Mesodermal cell (in vitro differentiated cells): ENCODE data around the gene PFN2.

Experiments used
- H3K27ac ChIP-seq: 2 replicates; pipeline ENCODE4 v1.7.0; 2013; ENCODE audit warnings: mild to moderate bottlenecking, low read depth, low read length, moderate library complexity; ENCODE audit not compliant: severe bottlenecking
- H3K36me3 ChIP-seq: 2 replicates; pipeline ENCODE4 v1.7.1; 2013; ENCODE audit warnings: mild to moderate bottlenecking, low read length, moderate library complexity; ENCODE audit not compliant: control insufficient read depth, insufficient read depth
- H3K4me1 ChIP-seq: one replicate; pipeline ENCODE4 v1.7.1; 2013; ENCODE audit warnings: mild to moderate bottlenecking, low read length; ENCODE audit not compliant: insufficient read depth, control insufficient read depth, poor library complexity, severe bottlenecking
- H3K4me3 ChIP-seq: 2 replicates; pipeline ENCODE4 v1.7.0; 2013; ENCODE audit warnings: low read length, control low read depth, mild to moderate bottlenecking; ENCODE audit not compliant: insufficient read depth, poor library complexity, severe bottlenecking; ENCODE audit errors: extremely low read depth
- H3K9me3 ChIP-seq: 2 replicates; pipeline ENCODE4 v1.7.1; 2013; ENCODE audit warnings: mild to moderate bottlenecking, low read length, moderate library complexity; ENCODE audit not compliant: control insufficient read depth
- WGBS, 2 experiments: methylation state at CpG; one replicate each; pipeline ENCODE4 v1.1.5; 2013; ENCODE audit warnings: missing lambda C conversion rate in 2 of 2; ENCODE audit not compliant: insufficient coverage in 2 of 2; 5-methylcytosine and 5-hydroxymethylcytosine counted together

The PFN2 gene

DNA sequence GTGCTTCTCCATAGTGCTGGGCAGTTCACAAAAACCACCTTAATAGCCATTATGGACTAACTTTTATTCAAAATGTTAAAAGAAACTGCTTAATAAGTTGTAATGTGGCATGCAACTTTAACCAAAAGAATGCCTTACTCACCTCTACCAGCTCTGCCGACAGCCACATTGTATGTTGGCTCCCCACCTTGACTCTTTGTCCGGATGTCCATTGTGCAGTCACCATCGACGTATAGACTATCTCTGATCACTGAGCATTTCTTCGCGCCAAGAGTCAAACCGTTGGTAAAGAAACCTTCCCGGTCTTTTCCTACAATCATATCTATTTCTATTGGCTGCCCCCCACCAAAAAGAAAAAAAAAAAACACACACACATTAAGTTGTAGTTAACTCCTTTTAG is 2.5 kb downstream of the PFN2 start:
- 12 to 39% methylated on average over 4 to 7 of the region's 8 CpGs for WGBS, 2 experiments
- Histone ChIP-seq H3K27ac (peak overlapping the region; percentile 99), H3K4me3 (peak overlapping the region; percentile 81), H3K36me3 (peaks cover 33% of the 10 kb centered on the region), H3K4me1 (peaks cover 14% of the 10 kb centered on the region), H3K9me3 (no peaks in the 10 kb centered on the region)

DNA sequence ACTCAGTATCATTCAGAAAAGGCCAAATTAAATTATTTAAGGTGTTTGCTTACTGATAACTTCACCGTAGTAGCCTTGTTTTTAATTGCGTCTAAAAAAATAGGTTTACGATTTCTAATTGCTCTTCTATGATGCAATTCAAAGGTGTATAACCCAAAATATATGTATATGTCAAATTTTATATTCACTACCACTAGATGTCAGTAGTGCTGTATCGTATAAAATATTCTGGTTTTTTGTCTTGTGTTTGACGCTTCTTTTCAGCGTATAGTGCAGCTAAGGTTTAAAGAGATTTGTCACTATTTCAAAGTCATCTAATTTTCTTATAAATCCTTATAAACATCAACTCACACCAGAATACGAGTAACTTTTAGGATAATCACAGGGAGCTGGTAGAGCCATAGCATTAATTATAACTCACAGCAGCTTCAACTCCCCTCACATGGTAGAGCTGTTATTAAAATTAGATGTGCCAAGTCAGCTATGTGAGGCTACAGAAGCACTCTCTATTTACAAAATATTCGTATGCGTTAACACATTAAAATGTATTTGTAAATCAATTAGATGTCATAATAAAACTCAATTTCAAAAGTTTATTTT is 3.5 kb downstream of the PFN2 start:
- Histone ChIP-seq H3K9me3 (no peaks in the 10 kb centered on the region), H3K27ac (no peak overlapping the region), H3K4me3 (peak overlapping the region; percentile 81), H3K36me3 (peaks cover 36% of the 10 kb centered on the region), H3K4me1 (peaks cover 14% of the 10 kb centered on the region)
- WGBS, 2 experiments = no CpG with 5 or more reads among the region's 9 CpGs

DNA sequence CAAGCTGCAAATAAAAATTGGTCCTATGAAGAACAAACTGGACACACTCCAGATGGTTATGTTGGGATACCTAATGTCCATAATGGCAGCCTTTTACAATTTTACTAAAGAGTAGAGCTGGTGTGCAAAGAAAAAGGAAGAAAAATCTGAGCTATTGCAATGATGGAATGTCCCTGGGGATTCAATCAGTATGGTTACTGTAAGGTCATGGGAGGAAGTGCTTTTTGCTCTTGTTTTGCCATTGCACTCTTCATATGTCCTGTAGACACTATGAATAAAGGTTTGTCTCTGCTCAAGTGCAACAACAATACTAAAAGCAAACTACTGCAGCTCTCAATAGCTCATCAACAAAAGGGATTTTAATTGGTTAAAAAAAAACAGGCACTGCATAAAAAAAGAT is 5.4 kb downstream of the PFN2 start:
- no peaks in the 10 kb centered on the region for H3K9me3 ChIP-seq
- peaks cover 43% of the 10 kb centered on the region for H3K36me3 ChIP-seq
- no peak overlapping the region for H3K4me3 ChIP-seq
- no peak overlapping the region for H3K27ac ChIP-seq
- peaks cover 14% of the 10 kb centered on the region for H3K4me1 ChIP-seq

DNA sequence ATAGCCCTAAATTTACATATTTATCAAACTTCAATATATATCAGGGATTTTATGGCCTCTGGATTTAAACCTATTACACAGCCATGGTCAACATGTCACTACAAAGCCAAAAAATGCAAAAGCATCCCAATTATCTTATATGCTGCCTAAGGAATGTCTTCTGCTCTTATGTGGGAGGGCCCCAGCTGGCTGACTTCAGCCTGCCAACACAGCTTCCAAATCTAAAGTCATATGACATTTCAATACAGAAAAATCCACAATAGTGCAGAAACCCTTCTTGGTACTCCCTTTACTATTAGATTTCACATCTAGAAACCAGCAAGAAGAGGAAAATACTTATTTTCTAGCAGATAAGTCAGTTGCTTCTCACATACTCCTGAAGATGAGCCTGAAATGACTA is 6.4 kb downstream of the PFN2 start:
- Histone ChIP-seq H3K4me3 (no peak overlapping the region), H3K9me3 (no peaks in the 10 kb centered on the region), H3K27ac (no peak overlapping the region), H3K4me1 (peaks cover 14% of the 10 kb centered on the region), H3K36me3 (peaks cover 51% of the 10 kb centered on the region)

DNA sequence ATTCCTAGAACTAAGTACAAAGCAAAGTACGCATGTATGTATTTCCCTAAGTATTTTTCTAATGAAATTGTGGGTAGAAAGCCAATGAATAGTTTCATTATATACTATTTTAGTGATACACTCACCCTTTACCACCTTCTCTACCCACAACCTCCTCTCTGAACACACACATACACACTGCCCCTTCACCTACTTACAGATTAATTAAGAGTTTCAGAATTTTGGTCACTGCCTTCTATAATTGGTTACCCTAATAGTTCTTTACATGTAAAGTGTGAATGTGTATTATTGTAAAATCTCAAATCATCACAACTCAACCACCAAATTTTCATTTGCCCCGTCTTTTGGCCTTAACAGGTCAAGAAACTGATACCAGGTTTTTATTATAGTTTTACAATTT is 7.2 kb downstream of the PFN2 start:
- H3K4me1 ChIP-seq = peaks cover 14% of the 10 kb centered on the region
- H3K36me3 ChIP-seq = peaks cover 57% of the 10 kb centered on the region
- no peak overlapping the region for H3K27ac ChIP-seq
- H3K4me3 ChIP-seq = no peak overlapping the region
- H3K9me3 ChIP-seq = no peaks in the 10 kb centered on the region
- no CpG with 5 or more reads among the region's 2 CpGs for WGBS, 2 experiments

DNA sequence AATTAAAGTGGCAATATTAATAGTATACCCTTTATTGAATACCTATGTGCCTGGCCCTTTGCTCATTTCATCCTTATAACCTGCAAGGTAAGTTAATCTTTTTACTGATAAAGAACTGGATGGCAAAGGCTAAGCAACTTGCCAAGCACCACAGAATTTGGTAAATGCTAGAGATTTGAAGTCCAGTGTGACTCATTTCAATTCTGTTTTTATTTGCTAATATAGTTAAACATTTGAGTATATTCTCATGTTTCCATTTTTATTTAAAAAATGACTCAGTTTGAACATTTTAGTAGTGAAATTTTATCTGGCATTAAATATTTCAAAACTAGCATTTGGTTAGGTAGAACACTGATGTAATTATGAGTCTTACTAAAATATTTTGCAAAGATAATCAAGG is 11.3 kb downstream of the PFN2 start:
- Histone ChIP-seq H3K4me1 (no peaks in the 10 kb centered on the region), H3K4me3 (no peak overlapping the region), H3K36me3 (peaks cover 59% of the 10 kb centered on the region), H3K9me3 (no peaks in the 10 kb centered on the region), H3K27ac (no peak overlapping the region)

DNA sequence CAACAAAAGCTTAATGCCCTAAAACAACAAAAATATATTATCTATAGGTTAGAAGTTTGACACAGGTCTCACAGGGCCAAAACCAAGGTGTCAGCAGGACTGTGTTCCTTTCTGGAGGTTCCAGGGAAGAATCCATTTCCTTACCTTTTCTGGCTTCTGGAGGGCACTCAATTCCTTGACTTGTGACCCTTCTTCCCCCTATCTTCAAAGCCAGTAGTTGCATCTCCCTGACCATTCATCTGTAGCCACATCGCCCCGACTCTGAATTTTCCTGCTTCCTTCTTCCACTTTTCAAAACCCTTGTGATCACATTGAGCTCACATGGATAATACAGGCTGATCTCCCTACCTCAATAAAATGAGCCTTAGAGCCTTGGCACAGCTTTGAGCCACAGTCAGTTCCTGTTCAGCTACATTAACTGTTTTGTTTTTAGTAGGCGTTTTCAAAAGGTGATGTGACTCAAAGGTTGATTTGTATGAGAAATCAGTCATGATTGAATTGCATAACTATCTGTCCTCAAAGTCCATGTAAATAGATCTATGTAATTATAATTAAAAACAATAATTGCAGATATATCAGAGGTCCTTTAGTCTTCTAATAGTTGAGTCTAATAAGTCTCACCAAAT is 12.4 kb downstream of the PFN2 start:
- H3K4me3 ChIP-seq = no peak overlapping the region
- WGBS, 2 experiments = 83 to 89% methylated on average over 2 of the region's 3 CpGs
- no peak overlapping the region for H3K27ac ChIP-seq
- H3K9me3 ChIP-seq = no peaks in the 10 kb centered on the region
- peaks cover 57% of the 10 kb centered on the region for H3K36me3 ChIP-seq
- H3K4me1 ChIP-seq = no peaks in the 10 kb centered on the region

DNA sequence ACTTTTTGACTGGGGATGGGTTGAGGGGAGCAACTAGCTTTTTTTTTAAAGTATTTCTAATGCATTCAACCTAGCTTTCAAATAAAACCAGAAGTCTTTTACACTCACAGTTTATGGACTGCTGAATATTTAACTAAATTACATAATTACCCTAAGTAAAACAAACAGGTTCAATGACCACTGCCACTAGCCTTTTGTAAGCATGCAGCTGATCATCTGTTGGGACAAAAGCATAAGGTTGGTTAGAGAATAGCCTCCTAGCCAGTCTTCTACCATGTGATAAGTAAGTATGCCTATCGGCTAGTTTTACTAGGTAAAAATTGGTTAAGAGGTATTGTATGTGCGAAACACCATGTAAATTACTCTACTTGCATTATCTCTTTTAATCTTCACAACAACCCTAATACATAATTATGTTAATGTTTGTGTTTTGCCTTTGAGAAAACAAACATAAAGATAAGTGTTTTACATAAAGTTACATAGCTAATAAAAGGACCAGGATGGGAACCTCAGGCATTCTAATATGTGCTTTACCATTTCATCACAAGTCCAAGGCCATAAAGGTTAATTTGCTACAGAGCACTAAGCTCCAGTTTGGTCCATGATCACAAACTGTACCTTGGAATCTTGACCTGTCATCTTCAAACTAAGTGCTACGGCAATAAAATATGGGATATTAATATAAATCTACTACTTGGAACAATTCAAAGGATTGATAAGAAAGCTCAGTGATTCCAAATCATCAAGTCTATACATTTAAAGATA is 13.2 kb downstream of the PFN2 start:
- whole genome bisulfite sequencing, 2 experiments = no CpG with 5 or more reads among the region's 3 CpGs

DNA sequence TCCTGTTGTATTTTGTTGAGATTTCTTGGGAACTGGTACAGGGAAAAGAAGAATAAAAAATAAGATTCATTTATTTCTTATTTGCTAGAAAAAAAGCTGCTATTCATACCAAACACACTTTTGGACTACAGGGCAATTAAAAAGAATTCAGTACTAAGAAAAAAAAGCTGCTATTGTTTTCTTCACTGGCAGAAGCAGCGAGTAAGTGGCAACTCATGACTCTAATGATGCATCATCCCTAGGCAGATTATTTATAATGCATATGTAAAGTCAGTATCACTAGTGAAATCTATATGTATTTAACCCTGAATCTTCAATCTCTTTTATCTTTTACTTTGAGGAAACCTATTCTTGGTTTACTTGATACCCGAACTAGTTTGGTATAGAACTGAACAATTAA is 15.2 kb downstream of the PFN2 start:
- H3K36me3 ChIP-seq = peaks cover 75% of the 10 kb centered on the region
- no peak overlapping the region for H3K27ac ChIP-seq
- H3K4me3 ChIP-seq = no peak overlapping the region
- no peaks in the 10 kb centered on the region for H3K9me3 ChIP-seq
- no CpG with 5 or more reads among the region's 2 CpGs for WGBS, 2 experiments
- H3K4me1 ChIP-seq = no peaks in the 10 kb centered on the region

More for the DNA sequence above, 13.2 kb downstream of the PFN2 start:
- no peaks in the 10 kb centered on the region for H3K9me3 ChIP-seq
- H3K4me1 ChIP-seq = no peaks in the 10 kb centered on the region
- no peak overlapping the region for H3K27ac ChIP-seq
- peaks cover 64% of the 10 kb centered on the region for H3K36me3 ChIP-seq
- no peak overlapping the region for H3K4me3 ChIP-seq

DNA sequence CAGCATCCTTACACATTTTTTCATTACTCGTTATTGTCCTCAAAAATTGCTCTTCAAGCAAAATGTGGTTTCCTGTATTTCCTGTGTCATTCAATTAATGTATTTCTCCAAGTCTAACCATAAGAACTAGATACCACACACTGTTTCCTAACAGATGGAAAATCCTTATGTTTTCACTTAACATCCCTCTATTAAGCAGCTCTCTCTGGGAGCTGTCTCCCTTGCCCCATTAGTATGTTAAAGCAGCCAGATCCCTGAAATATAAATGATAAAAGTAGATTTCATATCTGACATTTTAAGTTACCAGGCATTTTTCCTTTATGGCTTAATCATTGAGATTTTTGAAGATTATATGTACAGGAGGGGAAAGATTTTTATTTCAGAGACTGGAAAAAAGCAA is 15.9 kb downstream of the PFN2 start:
- H3K4me3 ChIP-seq = no peak overlapping the region
- WGBS, 2 experiments = no CpG with 5 or more reads among the region's 1 CpG
- H3K4me1 ChIP-seq = no peaks in the 10 kb centered on the region
- peaks cover 4% of the 10 kb centered on the region for H3K9me3 ChIP-seq
- H3K36me3 ChIP-seq = peaks cover 76% of the 10 kb centered on the region
- H3K27ac ChIP-seq = no peak overlapping the region

DNA sequence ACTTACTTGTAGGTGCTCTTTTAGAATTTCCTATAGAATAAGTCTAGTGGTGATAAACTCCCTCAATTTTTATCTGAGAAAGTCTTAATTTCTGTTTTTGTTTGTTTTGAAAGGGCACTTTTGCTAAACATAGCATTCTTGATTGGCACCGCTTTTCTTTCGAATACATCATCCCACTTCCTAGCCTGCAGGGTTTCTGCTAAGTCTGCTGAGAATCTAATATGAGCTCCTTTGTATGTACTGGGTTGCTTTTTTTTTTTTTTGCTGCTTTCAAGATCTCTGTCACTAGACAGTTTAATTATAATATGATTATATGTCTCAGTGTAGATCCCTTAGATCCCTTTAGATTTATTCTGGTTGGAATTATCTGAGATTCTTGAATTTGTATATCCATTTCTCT is 21.5 kb downstream of the PFN2 start:
- H3K4me1 ChIP-seq = no peaks in the 10 kb centered on the region
- no peak overlapping the region for H3K4me3 ChIP-seq
- peaks cover 66% of the 10 kb centered on the region for H3K36me3 ChIP-seq
- no peak overlapping the region for H3K27ac ChIP-seq
- WGBS, 2 experiments = no CpG with 5 or more reads among the region's 2 CpGs
- H3K9me3 ChIP-seq = peaks cover 14% of the 10 kb centered on the region
